ENCODE results near the gene PGM1. TPM values are rescaled to one million over a fixed set of nuclear protein-coding genes. Genes with fewer than 3 reads are reported as not detected.
A peak's percentile ranks its signal among the peaks of the same experiment; 100 is the strongest.

The PGM1 gene
- total and polyA plus RNA-seq, 2 of the 4 experiments (the other 2 are of a cell fraction) = 42.6 to 94.5 TPM

DNA sequence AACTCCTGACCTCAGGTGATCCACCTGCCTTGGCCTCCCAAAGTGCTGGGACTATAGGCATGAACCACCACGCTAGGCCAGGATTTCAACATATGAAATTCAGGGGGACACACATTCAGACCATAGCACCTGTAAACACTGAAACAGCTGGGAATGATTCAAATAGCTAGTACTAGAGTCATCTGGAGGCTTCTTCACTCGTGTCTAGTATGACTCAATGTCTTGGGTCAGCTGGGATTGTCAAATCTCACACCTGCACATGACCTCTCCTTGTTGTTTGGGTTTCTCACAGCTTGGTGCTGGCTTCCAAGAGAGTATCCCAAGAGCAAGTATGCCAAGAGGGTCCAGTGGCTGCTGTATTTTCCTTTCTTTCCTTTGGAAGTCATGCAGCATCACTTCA, 75.1 kb downstream of the PGM1 start:
- Histone ChIP-seq H3K4me1 (ENCODE audit: control insufficient read depth, insufficient read depth, low read length) (no peaks in the 10 kb centered on the region), H3K4me2 (ENCODE audit: low read depth, low read length) (no peak overlapping the region), H2AK5ac (ENCODE audit: low read depth, low read length) (no peak overlapping the region), H3K27me3 (ENCODE audit: control insufficient read depth, insufficient read depth, low read length) (no peaks in the 10 kb centered on the region), H4K8ac (ENCODE audit: low read depth in 2 of 2, low read length in 2 of 2) (no peak overlapping the region), H3K27ac (ENCODE audit: insufficient read depth, low read length) (no peak overlapping the region), H2AFZ (replicated peaks; ENCODE audit: low read length, poor library complexity) (no peak overlapping the region), H2BK5ac (ENCODE audit: low read depth, low read length, poor library complexity, severe bottlenecking) (no peak overlapping the region), H4K20me1 (ENCODE audit: insufficient read depth, low read length) (no peaks in the 10 kb centered on the region), H3K23ac (ENCODE audit: low read depth, low read length) (no peak overlapping the region), H3K9ac (ENCODE audit: low read depth, low read length) (no peak overlapping the region), H2AK9ac (replicated peaks; ENCODE audit: low read depth, low read length, poor library complexity) (no peak overlapping the region), H2BK20ac (ENCODE audit: low read depth, low read length) (no peak overlapping the region), H3K9me1 (ENCODE audit: insufficient read depth, low read length) (no peaks in the 10 kb centered on the region), H4K5ac (ENCODE audit: low read depth, low read length) (no peak overlapping the region), H2BK120ac (ENCODE audit: low read depth, low read length) (no peak overlapping the region), H3K56ac (ENCODE audit: extremely low read depth, insufficient read depth, low read length) (no peak overlapping the region), H3K18ac (ENCODE audit: low read depth, low read length) (no peak overlapping the region), H3K36me3 (ENCODE audit: control insufficient read depth, insufficient read depth, low read length) (no peaks in the 10 kb centered on the region), H2BK15ac (ENCODE audit: low read depth, low read length) (no peak overlapping the region), H3K4me3 (ENCODE audit: insufficient read depth, low read depth, low read length) (no peak overlapping the region), H3K14ac (replicated peaks; ENCODE audit: low read depth, low read length) (no peak overlapping the region), H4K91ac (ENCODE audit: insufficient read depth, low read depth, low read length) (no peak overlapping the region), H3K79me1 (ENCODE audit: low read depth in 1 of 2, low read length in 2 of 2) (no peaks in the 10 kb centered on the region), H3K4ac (ENCODE audit: low read depth, low read length) (no peak overlapping the region), H3K9me3 (ENCODE audit: control insufficient read depth, insufficient read depth, low read length) (peaks cover 2% of the 10 kb centered on the region; the same call in 1 of the 2 replicates)
- no CpG with 5 or more reads among the region's 2 CpGs for WGBS, 2 experiments (ENCODE audit: extremely low coverage in 2 of 2, insufficient read length in 1 of 2)
- DNase-seq = peak; percentile 48
- ChIA-PET CTCF (interaction anchor here (1.2 kb wide), 1 partner anchor 23 kb away, joined by 3 read pairs; no protein-coding TSS in a partner anchor), POLR2A (ENCODE audit: unreplicated experiment) (no interaction called here)
- intact Hi-C loops (cut with micrococcal nuclease) (no loop called here), in situ Hi-C loops (cut with MboI; ENCODE audit: low sequenced_read_pairs) (no loop called here), dilution Hi-C loops (cut with HindIII; ENCODE audit: low sequenced_read_pairs, unreplicated experiment) (no loop called here)
- ATAC-seq (ENCODE audit: low read depth) = no peak
- no TSS peak for BruUV-seq (replicated peaks)
- TF ChIP-seq, protein P1, sequence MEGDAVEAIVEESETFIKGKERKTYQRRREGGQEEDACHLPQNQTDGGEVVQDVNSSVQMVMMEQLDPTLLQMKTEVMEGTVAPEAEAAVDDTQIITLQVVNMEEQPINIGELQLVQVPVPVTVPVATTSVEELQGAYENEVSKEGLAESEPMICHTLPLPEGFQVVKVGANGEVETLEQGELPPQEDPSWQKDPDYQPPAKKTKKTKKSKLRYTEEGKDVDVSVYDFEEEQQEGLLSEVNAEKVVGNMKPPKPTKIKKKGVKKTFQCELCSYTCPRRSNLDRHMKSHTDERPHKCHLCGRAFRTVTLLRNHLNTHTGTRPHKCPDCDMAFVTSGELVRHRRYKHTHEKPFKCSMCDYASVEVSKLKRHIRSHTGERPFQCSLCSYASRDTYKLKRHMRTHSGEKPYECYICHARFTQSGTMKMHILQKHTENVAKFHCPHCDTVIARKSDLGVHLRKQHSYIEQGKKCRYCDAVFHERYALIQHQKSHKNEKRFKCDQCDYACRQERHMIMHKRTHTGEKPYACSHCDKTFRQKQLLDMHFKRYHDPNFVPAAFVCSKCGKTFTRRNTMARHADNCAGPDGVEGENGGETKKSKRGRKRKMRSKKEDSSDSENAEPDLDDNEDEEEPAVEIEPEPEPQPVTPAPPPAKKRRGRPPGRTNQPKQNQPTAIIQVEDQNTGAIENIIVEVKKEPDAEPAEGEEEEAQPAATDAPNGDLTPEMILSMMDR (conservative IDR thresholded peaks at IDR 0.05; ENCODE audit: low read depth, low read length) = no peak
- TF ChIP-seq BHLHE40 (IDR thresholded peaks at IDR 0.05; ENCODE audit: low read depth, low read length) = peak; percentile 60; the same call in 1 of the 2 replicates

Measured in IMR-90 (cell line).